ENCODE measurements around the gene KNSTRN. TPM values are rescaled to one million over a fixed set of nuclear protein-coding genes. Genes with fewer than 3 reads are reported as not detected.

Gene KNSTRN
- total RNA-seq, 1 donor from 2014 or later, result 27.3 TPM

DNA sequence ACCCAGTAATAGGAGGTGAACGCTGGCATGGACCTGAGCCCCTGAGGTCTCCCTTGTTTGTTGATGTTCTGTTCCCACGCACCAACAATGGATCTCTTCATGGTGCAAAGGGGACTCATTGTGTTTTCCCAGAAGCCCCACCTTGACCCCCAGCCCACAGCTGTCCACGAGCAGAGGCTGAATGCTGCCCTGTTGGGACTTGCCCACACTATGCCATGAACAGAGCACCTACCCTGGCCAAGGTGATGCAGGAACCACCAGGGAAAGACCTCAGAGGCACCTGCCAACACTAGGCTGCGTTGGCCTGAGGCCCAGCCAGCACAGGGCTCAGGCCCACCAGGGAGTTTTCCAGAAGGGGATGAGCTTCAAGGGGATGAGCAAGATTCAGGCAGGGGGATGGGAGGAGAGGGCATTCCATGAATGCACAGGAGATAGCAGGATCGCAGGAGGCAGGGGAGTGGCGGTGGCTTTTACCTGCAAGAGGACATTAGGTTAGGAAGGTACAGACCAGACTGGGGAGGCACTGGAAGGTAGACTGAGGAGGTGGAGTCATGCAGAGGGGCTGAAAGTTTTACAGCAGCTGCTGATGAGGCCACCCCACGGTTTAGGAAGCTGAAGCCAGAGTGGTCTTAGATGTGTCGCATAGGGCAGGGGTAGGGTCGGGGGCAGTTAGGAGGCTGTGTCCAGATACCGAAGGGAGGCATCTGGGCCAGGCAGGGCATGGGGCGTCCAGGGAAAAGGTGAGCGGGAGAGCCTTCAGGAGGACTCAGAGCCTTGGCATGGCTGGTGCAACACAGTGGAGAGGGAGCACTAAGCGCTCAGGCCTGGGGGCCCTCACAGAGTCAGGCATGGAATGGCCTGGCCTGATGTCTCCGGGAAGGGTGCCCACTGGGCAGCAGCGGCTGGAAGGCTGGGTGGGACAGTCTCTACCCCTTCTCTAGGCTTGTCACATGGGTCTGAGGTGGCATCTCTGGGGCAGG is 35.7 kb upstream of the KNSTRN start:
- Mint-ChIP-seq H3K4me3 (ENCODE audit: unreplicated experiment) (no peak overlapping the region), H3K36me3 (ENCODE audit: unreplicated experiment) (no peaks in the 10 kb centered on the region), H3K4me1 (ENCODE audit: unreplicated experiment) (peaks cover 24% of the 10 kb centered on the region), H3K27ac (ENCODE audit: unreplicated experiment) (no peak overlapping the region), H3K27me3 (ENCODE audit: unreplicated experiment) (no peaks in the 10 kb centered on the region), H3K9me3 (ENCODE audit: unreplicated experiment) (no peaks in the 10 kb centered on the region)
- no peak for TF ChIP-seq CTCF (IDR thresholded peaks at IDR 0.05)
- DNase-seq (ENCODE audit: extremely low spot score, unreplicated experiment), result no peak

DNA sequence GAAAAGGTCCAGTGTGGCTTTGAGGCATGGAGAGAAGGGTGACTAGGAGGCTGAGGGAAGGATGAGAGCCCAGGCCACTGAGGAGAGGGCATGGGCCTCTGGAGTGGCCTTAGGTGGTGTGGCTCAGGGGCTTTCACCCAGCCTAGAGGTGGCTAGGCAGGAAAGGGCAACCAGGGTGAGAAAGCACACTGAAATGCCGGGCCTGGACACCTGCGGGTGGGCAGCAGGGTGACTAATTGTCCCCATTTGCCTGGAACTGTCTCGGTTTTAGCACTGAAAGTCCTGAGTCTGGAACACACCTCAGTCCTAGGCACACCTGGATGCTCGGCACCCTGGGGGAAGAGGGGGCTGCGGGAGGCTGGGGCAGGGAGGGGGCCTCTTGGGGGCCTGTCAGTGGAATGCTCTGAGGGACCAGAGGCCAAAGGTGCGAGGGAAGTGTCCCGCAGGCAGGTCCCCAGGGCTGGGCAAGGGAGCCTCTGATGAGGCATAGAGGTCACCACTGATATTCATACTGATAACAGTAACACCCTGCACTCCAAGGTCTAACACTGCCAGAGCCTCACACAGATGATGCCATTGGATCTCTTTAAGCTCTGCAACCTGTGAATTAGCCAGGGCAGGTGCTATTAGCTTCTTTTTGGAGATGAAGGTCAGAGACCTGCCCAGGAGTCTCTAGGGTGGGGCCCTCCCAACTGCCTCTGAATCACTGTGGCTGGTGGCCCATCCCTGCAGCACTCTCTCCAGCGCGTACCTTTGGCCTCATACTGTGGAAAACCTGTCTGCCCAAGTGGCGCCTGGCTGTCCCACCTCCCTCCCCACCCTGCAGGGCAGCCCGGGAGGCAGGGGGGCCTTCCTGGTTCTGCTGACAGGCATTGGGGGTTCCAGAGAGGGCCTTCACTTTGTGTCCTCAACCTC is 34.7 kb upstream of the KNSTRN start:
- Mint-ChIP-seq H3K27ac (ENCODE audit: unreplicated experiment) (no peak overlapping the region), H3K36me3 (ENCODE audit: unreplicated experiment) (no peaks in the 10 kb centered on the region), H3K9me3 (ENCODE audit: unreplicated experiment) (no peaks in the 10 kb centered on the region), H3K4me3 (ENCODE audit: unreplicated experiment) (no peak overlapping the region), H3K27me3 (ENCODE audit: unreplicated experiment) (no peaks in the 10 kb centered on the region), H3K4me1 (ENCODE audit: unreplicated experiment) (peaks cover 19% of the 10 kb centered on the region)
- TF ChIP-seq CTCF (IDR thresholded peaks at IDR 0.05), result no peak
- DNase-seq (ENCODE audit: extremely low spot score, unreplicated experiment), result no peak

- H3K4me3 Mint-ChIP-seq (ENCODE audit: unreplicated experiment), result no peak overlapping the region
- H3K27me3 Mint-ChIP-seq (ENCODE audit: unreplicated experiment), result no peaks in the 10 kb centered on the region
- no peak overlapping the region for H3K27ac Mint-ChIP-seq (ENCODE audit: unreplicated experiment)
- TF ChIP-seq CTCF (IDR thresholded peaks at IDR 0.05), result no peak
- H3K9me3 Mint-ChIP-seq (ENCODE audit: unreplicated experiment), result no peaks in the 10 kb centered on the region
- H3K36me3 Mint-ChIP-seq (ENCODE audit: unreplicated experiment), result no peaks in the 10 kb centered on the region
- DNase-seq (ENCODE audit: extremely low spot score, unreplicated experiment), result no peak
- H3K4me1 Mint-ChIP-seq (ENCODE audit: unreplicated experiment), result peaks cover 14% of the 10 kb centered on the region
These were observed 34.0 kb upstream of the KNSTRN start for GRCh38 chr15:40348474-40348870.

- no peaks in the 10 kb centered on the region for H3K27me3 Mint-ChIP-seq (ENCODE audit: unreplicated experiment)
- no peak overlapping the region for H3K27ac Mint-ChIP-seq (ENCODE audit: unreplicated experiment)
- H3K9me3 Mint-ChIP-seq (ENCODE audit: unreplicated experiment), result no peaks in the 10 kb centered on the region
- no peak overlapping the region for H3K4me3 Mint-ChIP-seq (ENCODE audit: unreplicated experiment)
- peaks cover 15% of the 10 kb centered on the region for H3K4me1 Mint-ChIP-seq (ENCODE audit: unreplicated experiment)
- H3K36me3 Mint-ChIP-seq (ENCODE audit: unreplicated experiment), result no peaks in the 10 kb centered on the region
- no peak for TF ChIP-seq CTCF (IDR thresholded peaks at IDR 0.05)
- no peak for DNase-seq (ENCODE audit: extremely low spot score, unreplicated experiment)
These were observed 33.4 kb upstream of the KNSTRN start for GRCh38 chr15:40349163-40349562.
